OCI-LY1 (cell line): Measurements from ENCODE around the gene GOLGB1.

Experiments used
- H2AFZ ChIP-seq: fragments of 200-600 bp; sonication (generic), shearing (Covaris generic); 2 replicates; pipeline ENCODE4 v1.6.0; 2014; ENCODE audit warnings: antibody characterized with exemption, mild to moderate bottlenecking, low read length
- H3F3A ChIP-seq: fragments of 200-600 bp; sonication (generic), shearing (Covaris generic); 2 replicates; pipeline ENCODE4 v1.6.0; 2014; ENCODE audit warnings: mild to moderate bottlenecking, antibody characterized with exemption, low read length, moderate library complexity; ENCODE audit not compliant: insufficient read depth
- H3K27ac ChIP-seq: fragments of 200-600 bp; sonication (generic); 2 replicates; pipeline ENCODE4 v1.5.1; 2014; ENCODE audit warnings: low read length, mixed run types, mild to moderate bottlenecking, low read depth; ENCODE audit not compliant: poor library complexity, severe bottlenecking
- H3K27me3 ChIP-seq: fragments of 200-600 bp; sonication (generic); 2 replicates; pipeline ENCODE4 v1.6.0; 2014; ENCODE audit warnings: antibody characterized with exemption, mild to moderate bottlenecking, low read length, moderate library complexity; ENCODE audit not compliant: insufficient read depth
- H3K36me3 ChIP-seq: fragments of 200-600 bp; sonication (generic); 2 replicates; pipeline ENCODE4 v1.6.1; 2014; ENCODE audit warnings: mild to moderate bottlenecking, antibody characterized with exemption, low read length, moderate library complexity, mixed read lengths; ENCODE audit not compliant: insufficient read depth
- H3K4me1 ChIP-seq: fragments of 200-600 bp; sonication (generic); 2 replicates; pipeline ENCODE4 v1.5.1; 2014; ENCODE audit warnings: mild to moderate bottlenecking, low read length, moderate library complexity; ENCODE audit not compliant: insufficient read depth, severe bottlenecking
- H3K4me2 ChIP-seq: fragments of 200-600 bp; sonication (generic), shearing (Covaris generic); 2 replicates; pipeline ENCODE4 v1.6.1; 2014; ENCODE audit warnings: low read length
- H3K4me3 ChIP-seq: fragments of 200-600 bp; sonication (generic); 2 replicates; pipeline ENCODE4 v1.5.1; 2014; ENCODE audit warnings: low read length, low read depth, mild to moderate bottlenecking, mixed read lengths; ENCODE audit not compliant: poor library complexity, severe bottlenecking
- H3K79me2 ChIP-seq: fragments of 200-600 bp; shearing (Covaris generic); 2 replicates; pipeline ENCODE4 v1.6.1; 2016; ENCODE audit warnings: mixed run types, low read length, mixed read lengths; ENCODE audit not compliant: insufficient read depth
- H3K9ac ChIP-seq: fragments of 200-600 bp; sonication (generic), shearing (Covaris generic); 2 replicates; pipeline ENCODE4 v1.6.1; 2014; ENCODE audit warnings: mild to moderate bottlenecking, low read length, mixed read lengths
- H3K9me2 ChIP-seq: fragments of 200-600 bp; sonication (generic), shearing (Covaris generic); 2 replicates; pipeline ENCODE4 v1.6.1; 2014; ENCODE audit warnings: low read depth, mild to moderate bottlenecking, low read length, mixed read lengths
- H3K9me3 ChIP-seq: fragments of 200-600 bp; shearing (Covaris generic); 2 replicates; pipeline ENCODE4 v1.6.1; 2014; ENCODE audit warnings: low read length, mixed read lengths
- H4K20me1 ChIP-seq: fragments of 200-600 bp; sonication (generic), shearing (Covaris generic); 2 replicates; pipeline ENCODE4 v1.6.0; 2016; ENCODE audit warnings: mild to moderate bottlenecking, low read length; ENCODE audit not compliant: insufficient read depth
- CTCF ChIP-seq: fragments of 200-600 bp; sonication (generic), shearing (Covaris generic); IDR thresholded peaks from 2 replicates; pipeline ENCODE4 v1.5.1; 2017; ENCODE audit warnings: mild to moderate bottlenecking, antibody characterized with exemption, low read length, moderate library complexity, mixed read lengths
- EZH2 ChIP-seq: fragments of 200-600 bp; sonication (generic), shearing (Covaris generic); IDR thresholded peaks from 2 replicates; pipeline ENCODE4 v1.8.0; 2017; ENCODE audit warnings: borderline replicate concordance, mixed run types, mild to moderate bottlenecking, antibody characterized with exemption, low read length, moderate library complexity, mixed read lengths

Gene GOLGB1

GRCh38 chr3:121641127-121641526 is 108.4 kb downstream of the GOLGB1 start:
- no peak overlapping the region for H3K9ac ChIP-seq
- no peak for TF ChIP-seq CTCF
- TF ChIP-seq EZH2, result no peak
- no peak overlapping the region for H2AFZ ChIP-seq
- H3K9me3 ChIP-seq, result no peaks in the 10 kb centered on the region
- no peaks in the 10 kb centered on the region for H3K4me1 ChIP-seq
- H3F3A ChIP-seq, result no peaks in the 10 kb centered on the region
- H3K9me2 ChIP-seq, result no peaks in the 10 kb centered on the region
- H3K27ac ChIP-seq, result no peak overlapping the region
- peaks cover 88% of the 10 kb centered on the region for H3K36me3 ChIP-seq
- H3K27me3 ChIP-seq, result no peaks in the 10 kb centered on the region
- H3K4me3 ChIP-seq, result no peak overlapping the region
- H4K20me1 ChIP-seq, result no peaks in the 10 kb centered on the region
- H3K79me2 ChIP-seq, result no peaks in the 10 kb centered on the region
- H3K4me2 ChIP-seq, result no peak overlapping the region

- Histone ChIP-seq H3K4me1 (no peaks in the 10 kb centered on the region), H3K9ac (no peak overlapping the region), H3F3A (no peaks in the 10 kb centered on the region), H3K4me2 (no peak overlapping the region), H3K4me3 (no peak overlapping the region), H3K9me3 (no peaks in the 10 kb centered on the region), H4K20me1 (no peaks in the 10 kb centered on the region), H2AFZ (no peak overlapping the region), H3K9me2 (no peaks in the 10 kb centered on the region), H3K27ac (no peak overlapping the region), H3K27me3 (no peaks in the 10 kb centered on the region), H3K36me3 (peaks cover 91% of the 10 kb centered on the region), H3K79me2 (no peaks in the 10 kb centered on the region)
- TF ChIP-seq EZH2 (no peak), CTCF (no peak)
Observed at GRCh38 chr3:121637922-121638321, 111.6 kb downstream of the GOLGB1 start.

DNA sequence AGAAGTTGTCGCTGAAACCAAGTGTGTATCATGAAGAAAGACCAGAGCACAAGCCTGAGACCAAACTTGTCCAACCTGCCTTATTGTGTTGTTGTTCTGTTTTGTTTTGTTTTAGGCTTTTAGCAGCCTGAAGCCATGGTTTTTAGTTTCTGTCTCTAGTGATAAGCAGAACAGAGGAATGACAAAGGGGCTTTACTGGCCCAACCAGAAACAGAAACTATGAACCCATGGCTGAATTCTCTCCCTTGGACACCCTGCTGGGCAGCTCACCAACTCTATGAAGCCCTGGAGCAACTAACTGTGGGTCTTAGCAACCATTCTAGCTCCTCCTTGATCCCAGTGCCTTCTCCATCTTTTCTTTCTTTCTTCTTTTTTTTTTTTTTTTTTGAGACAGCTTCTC is 119.2 kb downstream of the GOLGB1 start:
- Histone ChIP-seq H3K27me3 (no peaks in the 10 kb centered on the region), H4K20me1 (no peaks in the 10 kb centered on the region), H3K27ac (no peak overlapping the region), H3K4me1 (no peaks in the 10 kb centered on the region), H3K9ac (no peak overlapping the region), H3F3A (no peaks in the 10 kb centered on the region), H3K9me3 (no peaks in the 10 kb centered on the region), H3K4me3 (no peak overlapping the region), H3K79me2 (no peaks in the 10 kb centered on the region), H3K4me2 (no peak overlapping the region), H2AFZ (no peak overlapping the region), H3K9me2 (no peaks in the 10 kb centered on the region), H3K36me3 (peaks cover 67% of the 10 kb centered on the region)
- TF ChIP-seq CTCF (no peak), EZH2 (no peak)
